ENCODE measurements around the gene DNAJC10. TPM values are rescaled to one million over a fixed set of nuclear protein-coding genes. Genes with fewer than 3 reads are reported as not detected.
"Not testable (repeated sequence)": the region's sequence is repeated elsewhere in the genome, so short reads cannot be mapped to it uniquely, and the experiment has no call there.

Gene DNAJC10
- polyA plus RNA-seq, 1 experiment, result 22.6 TPM

- ChIA-PET POLR2A (no interaction called here), CTCF (interaction anchor here (0.6 kb wide), 1 partner anchor 351 kb away, joined by 3 read pairs; no protein-coding TSS in a partner anchor)
- no peak for DNase-seq (ENCODE audit: low read depth)
- no peak for TF ChIP-seq CTCF (IDR thresholded peaks at IDR 0.05; ENCODE audit: insufficient read depth, low read depth, low read length)
- Histone ChIP-seq H3K4me3 (ENCODE audit: low read depth, low read length) (no peak overlapping the region), H3K36me3 (ENCODE audit: control insufficient read depth, insufficient read depth, low read length) (peaks cover 3% of the 10 kb centered on the region), H3K27me3 (ENCODE audit: control insufficient read depth, insufficient read depth, low read length) (no peaks in the 10 kb centered on the region)
Observed at GRCh38 chr2:182732736-182733135, 16.7 kb downstream of the DNAJC10 start.

GRCh38 chr2:182733572-182733971 is 17.5 kb downstream of the DNAJC10 start:
- peaks cover 3% of the 10 kb centered on the region for H3K36me3 ChIP-seq (ENCODE audit: control insufficient read depth, insufficient read depth, low read length)
- DNase-seq (ENCODE audit: low read depth), result no peak
- ChIA-PET CTCF (interaction anchor here (0.6 kb wide), 1 partner anchor 351 kb away, joined by 3 read pairs; no protein-coding TSS in a partner anchor), POLR2A (no interaction called here)
- H3K27me3 ChIP-seq (ENCODE audit: control insufficient read depth, insufficient read depth, low read length), result no peaks in the 10 kb centered on the region
- no peak for TF ChIP-seq CTCF (IDR thresholded peaks at IDR 0.05; ENCODE audit: insufficient read depth, low read depth, low read length)
- no peak overlapping the region for H3K4me3 ChIP-seq (ENCODE audit: low read depth, low read length)

GRCh38 chr2:182736856-182737255 is 20.8 kb downstream of the DNAJC10 start:
- DNase-seq (ENCODE audit: low read depth); H3K27me3 ChIP-seq (ENCODE audit: control insufficient read depth, insufficient read depth, low read length); H3K36me3 ChIP-seq (ENCODE audit: control insufficient read depth, insufficient read depth, low read length); H3K4me3 ChIP-seq (ENCODE audit: low read depth, low read length); POLR2A ChIA-PET; CTCF ChIA-PET: not testable (repeated sequence)

GRCh38 chr2:182740701-182741100 is 24.6 kb downstream of the DNAJC10 start:
- H3K36me3 ChIP-seq (ENCODE audit: control insufficient read depth, insufficient read depth, low read length), result peaks cover 3% of the 10 kb centered on the region
- POLR2A ChIA-PET, result interaction anchor here (1.0 kb wide), 1 partner anchor 27 kb away, joined by 3 read pairs; no protein-coding TSS in a partner anchor

GRCh38 chr2:182741620-182742019 is 25.6 kb downstream of the DNAJC10 start:
- Histone ChIP-seq H3K27me3 (ENCODE audit: control insufficient read depth, insufficient read depth, low read length) (no peaks in the 10 kb centered on the region), H3K36me3 (ENCODE audit: control insufficient read depth, insufficient read depth, low read length) (peaks cover 3% of the 10 kb centered on the region), H3K4me3 (ENCODE audit: low read depth, low read length) (no peak overlapping the region)
- no peak for TF ChIP-seq CTCF (IDR thresholded peaks at IDR 0.05; ENCODE audit: insufficient read depth, low read depth, low read length)
- ChIA-PET CTCF (no interaction called here), POLR2A (interaction anchor here (1.0 kb wide), 1 partner anchor 26 kb away, joined by 3 read pairs; no protein-coding TSS in a partner anchor)
- no peak for DNase-seq (ENCODE audit: low read depth)

More at GRCh38 chr2:182740701-182741100, 24.6 kb downstream of the DNAJC10 start:
- DNase-seq (ENCODE audit: low read depth), result no peak
- Histone ChIP-seq H3K27me3 (ENCODE audit: control insufficient read depth, insufficient read depth, low read length) (no peaks in the 10 kb centered on the region), H3K4me3 (ENCODE audit: low read depth, low read length) (no peak overlapping the region)
- CTCF ChIA-PET, result no interaction called here
- TF ChIP-seq CTCF (IDR thresholded peaks at IDR 0.05; ENCODE audit: insufficient read depth, low read depth, low read length), result no peak

GRCh38 chr2:182744490-182744889 is 28.4 kb downstream of the DNAJC10 start:
- DNase-seq (ENCODE audit: low read depth), result no peak
- POLR2A ChIA-PET, result no interaction called here
- peaks cover 1% of the 10 kb centered on the region; the same call in 1 of the 2 replicates for H3K36me3 ChIP-seq (ENCODE audit: control insufficient read depth, insufficient read depth, low read length)

More at GRCh38 chr2:182744490-182744889, 28.4 kb downstream of the DNAJC10 start:
- Histone ChIP-seq H3K27me3 (ENCODE audit: control insufficient read depth, insufficient read depth, low read length) (no peaks in the 10 kb centered on the region), H3K4me3 (ENCODE audit: low read depth, low read length) (no peak overlapping the region)
- CTCF ChIA-PET, result no interaction called here
- TF ChIP-seq CTCF (IDR thresholded peaks at IDR 0.05; ENCODE audit: insufficient read depth, low read depth, low read length), result no peak
